Stimulated activated CD8-positive, alpha-beta memory T cell treated with anti-CD3 and anti-CD28 coated beads, Interleukin-7, amount 100 ng/mL, for 1 hour (primary cell): ENCODE measurements around the gene GALNT7.

Source experiments
- DNase-seq, 2 donors: peaks; one replicate each; pipeline ENCODE4 v3.0.0-alpha.2; 2020; ENCODE audit warnings: low read depth in 2 of 2

The GALNT7 gene

DNA sequence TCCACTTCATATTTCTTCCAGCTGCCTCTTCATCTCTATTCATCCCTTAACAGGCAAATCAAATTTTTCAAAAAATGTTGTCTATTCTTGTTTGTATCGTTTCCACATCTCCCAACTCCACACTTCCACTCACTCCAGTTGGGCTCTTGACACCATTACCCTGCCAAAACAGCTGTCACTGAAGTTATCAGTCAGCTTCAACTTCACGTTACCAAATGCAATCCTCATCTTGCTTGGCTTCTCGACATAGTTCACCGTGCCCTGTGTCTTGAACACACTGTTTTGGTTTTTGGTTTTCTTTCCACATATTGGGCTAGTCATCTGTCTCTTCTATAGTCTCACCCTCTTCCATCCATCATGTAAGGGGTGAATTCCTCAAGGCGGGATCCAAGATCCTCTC is 65.2 kb downstream of the GALNT7 start:
- DNase-seq, result no peak

DNA sequence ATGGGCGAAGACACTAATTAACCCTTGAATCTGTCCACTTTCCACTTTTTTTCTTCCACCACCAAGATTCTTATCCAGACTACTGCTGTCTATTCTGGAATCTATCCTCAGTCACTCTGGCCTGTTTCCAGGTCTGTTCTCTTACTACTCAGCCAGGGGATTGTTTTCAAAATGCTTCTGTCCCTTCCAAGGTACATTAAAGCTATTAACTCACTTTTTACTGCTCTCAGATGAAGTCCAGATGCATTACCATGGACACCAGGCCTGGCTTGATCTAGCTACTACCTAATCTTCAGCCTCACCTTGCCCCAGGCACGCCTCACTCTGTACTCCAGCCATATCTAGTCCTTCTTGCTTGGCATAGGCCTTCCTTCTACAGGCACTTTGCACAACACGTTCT is 66.4 kb downstream of the GALNT7 start:
- DNase-seq, result no peak

DNA sequence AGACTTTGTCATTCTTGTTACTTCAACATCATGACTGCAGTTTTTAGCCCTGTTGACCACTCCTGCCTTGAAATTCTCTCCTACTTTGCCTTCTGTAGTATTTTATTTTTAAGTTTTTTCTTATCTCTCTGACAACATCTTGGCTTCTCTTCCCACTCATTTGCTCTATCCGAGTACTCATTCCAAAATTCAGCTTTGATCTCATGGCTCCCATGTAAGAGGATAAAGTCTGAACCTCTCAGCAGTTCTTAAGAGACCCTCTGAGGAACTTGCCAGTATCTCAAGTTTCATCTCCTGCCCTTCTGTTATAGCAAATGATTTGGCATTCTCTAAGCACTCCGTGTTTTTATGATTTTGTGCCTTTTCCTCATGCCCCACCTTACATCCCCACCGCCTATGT is 67.7 kb downstream of the GALNT7 start:
- no peak for DNase-seq

DNA sequence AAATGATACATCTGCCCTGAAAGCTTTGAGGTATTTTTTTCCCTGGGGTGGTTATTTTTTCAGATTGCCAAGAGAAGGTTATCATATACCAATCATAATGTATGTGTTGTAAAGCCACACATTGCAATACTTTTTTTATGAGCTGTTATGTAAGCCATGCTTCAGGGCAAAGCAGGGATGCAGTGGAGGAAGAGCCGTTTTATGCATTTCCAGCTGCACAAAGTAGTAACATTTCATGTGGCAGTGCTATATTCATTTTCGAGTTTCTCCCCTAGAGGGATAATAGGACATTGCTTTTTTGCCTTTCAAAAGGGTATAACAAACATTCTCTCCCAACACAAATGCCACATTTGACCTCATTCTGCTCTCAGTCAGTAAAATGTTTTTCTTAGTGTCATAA is 68.5 kb downstream of the GALNT7 start:
- DNase-seq, result no peak

DNA sequence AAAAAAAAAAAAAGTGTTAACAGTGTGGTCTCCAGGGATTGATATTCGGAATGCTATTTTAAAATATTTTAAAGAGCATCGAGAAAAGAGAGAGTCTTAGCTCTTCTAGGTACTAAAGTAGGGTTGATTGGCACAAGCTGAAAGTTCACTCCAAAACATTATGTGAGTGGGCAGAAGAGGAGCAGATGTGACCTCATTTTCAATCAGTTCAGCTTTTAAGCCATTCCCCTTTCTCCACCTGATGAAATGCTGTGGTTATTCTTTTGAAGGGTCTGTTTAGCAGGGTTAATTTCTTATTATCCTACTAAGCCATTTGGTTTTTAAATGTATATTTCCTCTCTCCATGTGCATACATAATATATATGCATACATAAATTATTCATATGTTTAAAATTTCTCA is 69.2 kb downstream of the GALNT7 start:
- no peak for DNase-seq

DNA sequence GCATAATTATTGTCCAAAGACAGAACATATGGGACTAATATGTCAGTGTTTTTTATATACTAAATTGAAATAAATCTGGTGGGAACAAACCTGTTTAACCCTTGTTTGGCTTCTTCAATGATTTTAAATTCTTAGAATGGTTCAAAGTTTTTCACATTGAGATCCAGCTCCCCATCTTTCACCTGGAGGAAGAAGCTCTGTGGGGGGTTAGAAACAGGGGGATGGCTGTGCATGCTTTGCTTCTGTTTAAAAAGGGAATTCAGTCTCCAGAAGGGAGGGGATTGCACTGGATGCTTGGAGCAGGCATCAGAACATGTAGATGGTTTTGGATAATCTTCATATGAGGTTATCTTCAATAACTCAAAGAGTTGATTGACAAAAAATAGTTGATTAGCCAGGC is 72.1 kb downstream of the GALNT7 start:
- no peak for DNase-seq

DNA sequence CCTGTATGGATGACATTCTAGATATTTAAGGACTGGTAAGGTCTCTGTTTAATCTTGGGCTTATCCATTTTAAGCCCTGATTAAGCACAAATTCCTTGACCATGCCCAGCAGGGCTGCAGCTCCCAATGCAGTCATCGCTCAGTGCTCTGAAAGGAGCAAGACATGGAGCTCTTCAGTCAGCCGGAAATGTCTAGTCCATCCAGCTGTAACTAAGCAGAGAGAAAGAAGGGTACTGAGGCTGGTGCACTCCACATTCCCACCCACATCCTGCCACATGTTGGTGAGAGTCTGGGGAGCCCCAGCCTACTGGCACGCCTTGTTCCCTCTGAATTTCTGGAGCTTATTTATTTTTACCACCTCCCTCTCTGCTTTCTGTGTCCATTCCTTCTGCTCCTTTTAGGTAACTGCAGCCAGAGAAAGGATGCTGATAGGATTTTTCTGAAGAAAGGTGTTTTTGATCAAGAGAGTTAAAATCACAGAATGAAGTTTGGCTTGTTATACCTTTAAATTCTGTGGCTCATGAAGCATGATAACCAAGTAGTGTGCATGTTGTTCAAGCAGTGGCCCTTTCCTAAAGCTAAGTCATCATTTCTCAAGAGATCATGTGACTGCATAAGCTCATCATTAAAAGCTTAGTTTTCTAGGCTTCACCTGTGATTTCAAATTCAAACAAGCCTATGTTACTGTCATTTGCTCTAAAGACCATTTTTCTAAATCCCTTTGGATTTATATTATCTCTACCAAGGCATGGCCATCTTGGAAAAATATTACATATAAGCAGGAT is 74.0 kb downstream of the GALNT7 start:
- DNase-seq, result no peak

DNA sequence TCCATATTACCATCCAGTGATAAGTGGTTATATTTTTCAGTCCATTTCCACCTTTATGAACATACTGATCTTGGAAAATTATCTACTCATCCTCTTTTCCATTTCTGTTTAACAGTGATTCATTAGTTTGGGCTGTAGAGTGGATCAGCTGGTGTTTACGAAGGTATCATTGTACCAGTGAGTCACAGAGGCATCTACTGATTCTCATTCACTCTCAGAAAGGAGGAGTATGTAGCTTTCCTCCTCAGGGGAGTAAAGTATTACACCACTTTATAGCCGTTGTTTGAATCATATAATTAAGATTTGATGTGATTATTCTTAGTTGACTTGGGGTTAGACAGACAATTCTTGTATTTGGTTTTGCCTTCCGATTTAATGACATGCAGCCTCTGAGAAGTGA is 74.7 kb downstream of the GALNT7 start:
- DNase-seq, result no peak

DNA sequence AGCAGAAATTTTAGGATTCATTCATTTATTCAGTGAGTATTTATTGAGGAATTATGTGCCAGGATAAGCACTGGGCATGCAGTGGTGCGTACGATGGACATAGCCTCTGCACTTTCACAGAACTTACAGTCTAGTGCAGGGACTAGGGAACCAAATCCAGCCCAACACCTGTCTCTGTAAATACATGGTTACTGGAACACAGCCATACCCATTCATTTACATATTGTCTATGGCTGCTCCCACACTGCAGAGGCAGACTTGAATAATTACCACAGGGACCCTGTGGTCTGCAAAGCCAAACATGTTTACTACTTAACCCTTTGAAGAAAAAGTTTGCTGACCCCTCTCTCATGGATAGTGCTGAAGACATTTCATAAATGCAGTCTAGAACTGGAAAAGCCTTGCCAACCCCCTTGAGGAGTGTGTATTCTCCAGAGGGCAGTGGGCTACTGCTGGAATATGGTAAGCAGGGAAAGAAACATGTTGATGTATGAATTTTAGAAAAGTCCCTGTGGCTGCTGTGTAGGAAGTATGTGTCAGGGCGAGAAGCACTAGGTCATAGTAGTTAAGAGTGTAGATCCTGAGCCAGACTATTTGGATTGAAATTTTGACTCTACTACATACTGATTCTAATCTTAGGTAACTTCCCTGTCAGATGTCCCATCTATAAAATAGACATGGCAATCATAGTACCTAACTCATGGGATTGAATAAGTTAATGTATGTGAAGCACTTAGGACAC is 75.5 kb downstream of the GALNT7 start:
- no peak for DNase-seq

DNA sequence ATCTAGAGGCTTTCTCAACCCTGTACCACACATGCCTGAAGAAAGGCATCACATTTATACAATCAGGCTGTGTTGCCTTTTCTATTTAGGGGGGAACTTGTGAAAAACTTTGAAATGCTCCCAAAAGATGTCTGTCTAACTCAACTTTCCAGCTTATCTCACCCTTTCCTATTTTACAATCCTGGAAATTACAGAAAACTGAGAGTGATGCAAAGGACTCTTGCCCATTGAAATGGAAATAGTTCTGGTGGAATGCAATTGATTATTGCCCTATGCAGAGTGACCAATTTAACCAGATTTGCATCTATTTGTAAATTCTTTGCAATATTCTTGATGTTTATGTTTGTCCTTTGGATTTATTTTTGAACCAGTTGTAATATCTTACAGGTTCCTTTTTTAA is 77.3 kb downstream of the GALNT7 start:
- DNase-seq, result no peak

DNA sequence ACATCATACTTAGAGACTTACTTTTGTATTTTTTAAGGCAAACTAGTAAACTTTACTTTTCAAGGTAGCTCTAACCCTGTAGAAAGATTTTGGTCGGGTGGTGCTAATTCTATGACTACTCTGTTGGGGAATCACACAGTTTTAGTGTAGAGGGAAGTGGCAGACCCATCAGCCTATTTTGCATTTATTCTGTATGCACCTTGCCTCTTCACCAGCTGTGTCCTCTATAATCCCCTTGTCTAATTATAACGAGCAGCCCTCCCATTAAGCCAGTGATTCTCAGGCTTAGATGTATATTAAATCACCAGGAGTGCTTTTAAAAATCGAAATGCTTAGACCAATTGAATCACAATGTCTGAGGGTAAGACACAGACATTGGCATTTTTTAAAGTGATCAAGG is 78.1 kb downstream of the GALNT7 start:
- no peak for DNase-seq

DNA sequence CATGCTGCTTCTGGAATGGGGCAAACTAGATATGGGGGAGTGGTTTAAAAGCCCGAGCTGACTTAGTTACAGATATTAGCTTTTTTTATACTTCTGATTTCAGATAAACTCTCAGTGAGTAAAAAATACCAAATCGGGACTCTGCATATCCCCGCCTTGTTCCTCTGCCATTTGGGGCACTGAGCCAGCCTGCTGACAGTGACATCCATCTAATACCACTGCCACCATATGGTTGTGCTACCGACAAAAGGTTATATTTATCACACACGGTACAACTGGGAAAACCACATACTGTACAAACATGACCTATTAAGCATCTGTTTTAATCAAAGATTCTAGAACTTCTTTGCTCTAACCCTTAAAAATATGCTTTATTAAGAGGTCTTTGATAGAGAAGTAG is 78.7 kb downstream of the GALNT7 start:
- DNase-seq, result no peak

DNA sequence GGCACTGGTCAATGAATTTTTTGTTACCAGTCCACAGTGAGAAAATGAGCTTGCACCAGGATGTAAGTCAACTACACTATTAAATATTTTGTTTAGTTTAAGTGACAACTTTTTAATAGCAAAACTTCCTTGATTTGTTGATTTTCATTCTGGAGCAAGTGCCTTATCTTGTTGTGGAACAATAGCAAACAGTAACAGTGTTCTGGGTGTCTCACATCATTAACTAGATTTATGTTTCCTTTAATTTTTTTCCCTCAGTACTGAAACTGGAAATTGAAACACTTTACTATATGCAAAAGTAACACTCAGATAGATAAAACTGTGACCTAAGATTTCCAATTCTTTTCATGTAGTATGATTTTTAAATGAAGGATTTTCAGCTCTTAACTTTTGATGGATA is 80.1 kb downstream of the GALNT7 start:
- no peak for DNase-seq

DNA sequence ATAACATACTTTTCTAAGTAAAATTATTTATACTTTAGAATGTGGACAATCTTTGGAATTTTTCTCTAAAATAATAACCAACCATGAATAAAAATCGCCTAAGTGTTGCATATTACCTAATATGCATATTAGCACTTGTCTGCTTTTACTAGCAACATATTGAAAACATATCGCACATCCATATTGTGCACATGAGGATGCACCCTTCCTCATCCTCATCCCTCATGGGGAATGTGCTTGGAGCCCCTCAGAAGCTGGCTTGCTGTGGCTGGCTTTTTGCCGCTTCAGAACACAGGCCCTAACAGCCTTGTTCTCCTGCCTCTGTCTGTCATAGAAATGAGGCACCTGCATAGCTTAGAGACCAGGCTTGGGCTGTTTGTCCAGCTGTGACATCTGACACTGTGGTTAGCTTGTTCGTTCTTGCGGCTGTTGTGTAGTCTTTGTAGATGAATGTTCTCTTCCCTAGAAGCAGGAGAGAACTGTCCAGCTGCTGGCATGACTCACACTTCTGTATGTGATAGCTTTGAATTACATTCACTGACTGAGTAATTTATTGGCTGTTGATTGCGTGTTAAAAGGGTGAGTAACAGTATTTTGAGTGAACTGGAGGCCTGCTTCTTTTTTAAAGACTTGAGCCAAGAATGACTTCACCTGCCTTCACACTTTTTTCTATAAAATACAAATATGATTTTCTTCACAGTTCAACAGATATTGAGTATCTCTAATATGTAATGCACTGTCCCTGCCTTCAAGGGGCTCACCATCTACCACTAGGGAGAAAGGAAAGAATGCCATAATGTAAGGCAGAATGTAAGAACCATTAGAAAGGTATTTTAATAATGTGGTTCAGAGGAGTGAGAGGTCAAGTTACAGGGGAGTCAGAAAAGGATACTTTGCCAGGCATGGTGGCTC is 83.7 kb downstream of the GALNT7 start:
- no peak for DNase-seq

DNA sequence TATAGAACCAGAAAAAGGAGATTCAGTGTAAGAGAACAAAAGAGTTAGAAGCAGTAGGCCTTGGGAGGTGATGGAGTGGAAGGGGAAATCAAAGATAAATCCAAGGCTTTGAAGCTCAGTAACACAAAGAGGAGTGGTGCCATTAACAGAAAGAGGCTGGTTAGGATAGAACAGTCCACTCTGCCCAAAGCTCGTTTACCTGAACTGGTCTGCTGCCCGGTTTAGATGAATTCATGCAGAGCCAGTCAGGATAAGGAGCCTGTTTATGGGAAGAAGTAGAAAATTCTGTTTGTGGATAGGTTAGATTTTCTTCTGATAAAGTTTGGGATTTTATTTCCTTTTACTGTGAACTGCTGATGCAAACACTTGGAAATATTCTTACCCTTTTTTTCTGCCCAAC is 85.0 kb downstream of the GALNT7 start:
- DNase-seq, result no peak

DNA sequence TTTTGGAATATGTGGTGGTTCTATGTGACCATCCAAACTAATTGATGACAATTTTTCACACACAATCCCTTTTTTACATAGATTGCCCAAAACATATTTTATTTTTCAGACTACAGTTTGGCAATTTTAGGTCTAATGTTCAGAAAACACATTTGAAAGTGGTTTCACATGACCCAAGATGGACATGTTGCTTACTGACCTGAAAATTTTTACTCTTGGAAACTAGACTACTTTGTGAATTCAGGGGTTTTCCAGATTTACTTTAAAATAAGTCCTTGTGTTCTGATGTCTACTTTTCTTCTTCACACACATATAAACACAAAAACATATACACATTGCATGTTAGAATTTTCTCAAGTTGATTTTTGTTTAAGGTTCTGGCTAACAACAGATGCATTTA is 86.0 kb downstream of the GALNT7 start:
- no peak for DNase-seq

DNA sequence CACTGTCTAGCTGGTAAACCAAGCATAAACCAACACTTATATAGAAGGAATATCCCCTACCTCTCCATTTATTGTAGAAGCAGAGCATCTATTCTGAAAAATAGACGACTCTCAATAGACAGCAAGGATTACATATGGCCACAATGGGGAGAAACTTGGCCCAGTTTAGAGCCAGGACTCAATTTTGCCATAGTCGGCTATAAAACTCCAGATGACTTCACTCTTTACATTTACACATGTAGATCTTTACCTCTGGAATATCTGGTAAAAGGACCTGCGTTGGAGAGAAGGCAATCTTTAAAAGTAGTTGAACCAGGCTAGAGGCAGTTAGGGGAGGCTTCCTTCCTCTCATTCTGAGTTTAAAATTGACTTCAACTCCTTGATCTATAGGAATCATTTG is 88.2 kb downstream of the GALNT7 start:
- no peak for DNase-seq

DNA sequence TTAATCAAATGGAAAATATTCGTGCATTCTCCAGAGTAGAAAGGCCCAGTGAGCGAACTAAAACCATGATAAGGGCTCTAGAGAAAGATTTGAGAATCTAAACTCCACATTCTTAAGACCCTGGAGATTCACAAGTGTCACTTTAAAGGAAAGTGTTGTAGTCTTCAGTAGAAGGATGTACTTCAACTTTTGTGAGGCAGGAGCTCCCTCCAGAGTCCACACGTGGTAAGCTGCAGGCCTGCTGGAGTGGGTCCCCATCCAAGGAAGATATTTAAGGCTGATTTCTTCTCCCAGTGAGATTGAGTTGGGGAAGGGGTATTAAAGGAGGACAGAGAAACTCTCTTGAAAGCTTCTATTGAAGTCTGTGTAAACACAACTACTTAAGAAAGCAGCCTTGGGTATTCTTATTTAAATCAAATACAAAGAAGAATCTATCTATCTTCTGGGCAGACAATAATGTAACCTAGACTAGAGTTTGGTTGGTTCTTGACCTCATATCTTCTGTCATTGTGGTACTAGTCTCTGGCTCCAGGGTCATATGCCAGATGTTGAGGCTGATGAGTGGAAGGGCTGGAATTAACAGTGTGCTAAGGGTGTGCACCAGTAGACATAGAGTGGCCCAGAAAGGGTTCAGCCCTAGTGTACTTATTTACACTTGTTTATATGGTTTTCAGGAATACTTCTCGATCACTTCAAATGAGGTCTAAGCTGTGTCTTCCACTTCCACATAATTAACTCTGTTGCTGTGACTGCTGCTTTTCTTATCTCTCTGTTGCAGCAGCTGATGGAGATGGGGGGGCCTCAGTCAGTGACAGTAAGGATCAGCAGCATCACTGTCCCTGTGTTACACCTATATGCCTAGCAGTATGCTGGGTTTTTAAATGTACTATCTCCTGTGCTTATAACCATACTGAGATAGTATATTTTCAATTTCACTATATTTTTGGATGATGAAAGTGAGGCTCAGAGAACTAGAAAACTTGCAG is 89.4 kb downstream of the GALNT7 start:
- DNase-seq, result peak; percentile 17 to 27

DNA sequence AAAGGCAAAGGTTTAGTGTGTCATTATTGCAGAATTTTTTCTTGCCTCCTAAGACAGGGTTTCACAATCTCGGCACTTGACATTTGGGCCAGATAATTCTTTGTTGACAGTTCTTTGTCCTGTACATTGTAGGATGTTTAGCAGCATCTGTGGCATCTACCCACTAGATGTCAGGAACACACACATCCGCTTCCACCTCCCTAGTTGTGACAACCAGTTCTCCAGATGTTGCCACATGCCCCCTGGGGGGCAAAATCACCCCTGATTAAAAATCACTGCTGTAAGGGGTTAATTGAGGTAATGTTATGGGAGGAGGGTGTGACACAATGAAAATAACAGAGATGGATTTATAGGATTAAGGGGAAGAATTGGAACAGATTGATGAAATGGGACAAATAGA is 90.3 kb downstream of the GALNT7 start:
- no peak for DNase-seq

DNA sequence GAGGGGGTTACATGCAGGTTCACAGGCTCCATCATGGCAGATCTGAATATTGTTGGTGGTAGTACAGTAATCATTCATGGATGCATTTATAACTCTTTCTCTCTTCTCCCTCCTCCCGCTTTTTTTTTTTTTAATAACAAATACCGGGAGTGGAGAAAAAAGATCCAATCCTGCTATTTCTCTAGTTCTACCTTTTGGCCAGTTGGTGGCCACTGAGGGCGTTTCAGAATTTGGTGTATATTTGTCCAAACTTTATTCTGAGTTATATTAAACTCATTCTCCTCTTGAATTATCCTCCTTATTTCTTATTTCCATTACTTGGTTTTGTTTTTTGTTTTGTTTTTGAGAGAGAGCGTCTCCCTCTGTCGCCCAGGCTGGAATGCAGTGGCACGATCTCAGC is 90.7 kb downstream of the GALNT7 start:
- DNase-seq, result no peak

DNA sequence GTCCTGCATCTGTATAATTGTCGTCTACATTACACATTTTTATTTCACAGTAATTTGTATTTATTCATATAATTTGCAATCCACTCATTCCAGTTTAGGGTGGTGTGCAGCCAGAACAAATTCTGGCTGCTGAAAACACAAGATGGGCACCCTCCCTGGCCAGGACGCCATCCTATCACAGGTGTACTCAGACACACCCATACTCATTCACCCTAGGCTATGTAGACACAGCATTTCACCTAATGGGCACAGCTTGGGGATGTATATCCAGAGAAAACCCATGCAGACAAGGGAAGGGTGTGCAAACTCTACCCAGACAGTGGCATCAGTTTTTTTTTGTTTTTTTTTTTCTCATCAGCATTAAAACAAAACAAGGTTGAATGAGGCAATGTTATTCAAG is 92.4 kb downstream of the GALNT7 start:
- DNase-seq, result no peak
